Brain pericyte (primary cell): ENCODE measurements around the gene PGM2.
"Not testable (repeated sequence)": the region's sequence is repeated elsewhere in the genome, so short reads cannot be mapped to it uniquely, and the experiment has no call there.

ENCODE experiments used
- DNase-seq: peaks from one replicate; pipeline ENCODE4 v3.0.0-alpha.2; 2012; ENCODE audit warnings: low read depth, low spot score

Gene PGM2

GRCh38 chr4:37826295-37827029 lies at the start of gene PGM2:
PGM2 (plus strand) TSS chr4:37826686; CDS start chr4:37826733, 47 bp downstream.
- DNase-seq, result peak; percentile 40

GRCh38 chr4:37779896-37780295 lies 46.6 kb upstream of the PGM2 start:
- no peak for DNase-seq

GRCh38 chr4:37780444-37781130 lies 45.9 kb upstream of the PGM2 start:
- DNase-seq, result no peak

GRCh38 chr4:37781131-37781455 lies 45.4 kb upstream of the PGM2 start:
- DNase-seq, result no peak

GRCh38 chr4:37786267-37786666 lies 40.2 kb upstream of the PGM2 start:
- DNase-seq, result not testable (repeated sequence)

GRCh38 chr4:37787883-37788460 lies 38.5 kb upstream of the PGM2 start:
- not testable (repeated sequence) for DNase-seq

- DNase-seq, result no peak
Measured at GRCh38 chr4:37788819-37789218, 37.7 kb upstream of the PGM2 start.

- DNase-seq, result no peak
Measured at GRCh38 chr4:37792241-37792640, 34.2 kb upstream of the PGM2 start.

- no peak for DNase-seq
Measured at GRCh38 chr4:37793562-37793961, 32.9 kb upstream of the PGM2 start.

GRCh38 chr4:37794056-37794455 lies 32.4 kb upstream of the PGM2 start:
- no peak for DNase-seq

- no peak for DNase-seq
Measured at GRCh38 chr4:37795581-37796195, 30.8 kb upstream of the PGM2 start.

- DNase-seq, result no peak
Measured at GRCh38 chr4:37797374-37797773, 29.1 kb upstream of the PGM2 start.

- no peak for DNase-seq
Measured at GRCh38 chr4:37797923-37798322, 28.6 kb upstream of the PGM2 start.

GRCh38 chr4:37798616-37799015 lies 27.9 kb upstream of the PGM2 start:
- DNase-seq, result no peak

- no peak for DNase-seq
Measured at GRCh38 chr4:37799941-37800554, 26.4 kb upstream of the PGM2 start.

- DNase-seq, result peak; percentile 17
Measured at GRCh38 chr4:37802068-37802666, 24.3 kb upstream of the PGM2 start.

GRCh38 chr4:37803348-37803973 lies 23.0 kb upstream of the PGM2 start:
- no peak for DNase-seq

- DNase-seq, result no peak
Measured at GRCh38 chr4:37805091-37805490, 21.4 kb upstream of the PGM2 start.

GRCh38 chr4:37812713-37813112 lies 13.8 kb upstream of the PGM2 start:
- DNase-seq, result no peak

- no peak for DNase-seq
Measured at GRCh38 chr4:37815591-37815990, 10.9 kb upstream of the PGM2 start.

GRCh38 chr4:37816006-37816405 lies 10.5 kb upstream of the PGM2 start:
- DNase-seq, result no peak
